WTC11 (cell line): Measurements from ENCODE around the gene RTN4RL1. TPM values are rescaled to one million over a fixed set of nuclear protein-coding genes. Genes with fewer than 3 reads are reported as not detected.

Experiments used
- ATAC-seq: fragments of 200-7000 bp; cut with Tn5 transposase; 2 replicates; pipeline ENCODE4 v1.10.0; 2021; ENCODE audit warnings: mild to moderate bottlenecking, moderate library complexity
- CTCF ChIA-PET: fragments of 300-600 bp; sonication (Branson Sonifier 250); formaldehyde crosslinking; loops from one replicate; lab custom pipeline; 2021; ENCODE audit warnings: antibody characterized with exemption; lab: Charles Lee
- POLR2A ChIA-PET: fragments of 350-600 bp; sonication (Branson Sonifier 250); formaldehyde crosslinking; loops from one replicate; lab custom pipeline; 2021; ENCODE audit warnings: antibody characterized with exemption; lab: Charles Lee
- DNase-seq: peaks from one replicate; pipeline ENCODE4 v3.0.0; 2021; ENCODE audit warnings: low spot score
- H3K27ac Mint-ChIP-seq: 2 replicates; pipeline ENCODE4 v1.8.0; 2021; ENCODE audit warnings: mixed read lengths
- H3K27me3 Mint-ChIP-seq: 2 replicates; pipeline ENCODE4 v1.8.0; 2021; ENCODE audit warnings: low read depth, mild to moderate bottlenecking, moderate library complexity, mixed read lengths
- H3K36me3 Mint-ChIP-seq: 2 replicates; pipeline ENCODE4 v1.8.0; 2021; ENCODE audit warnings: mixed read lengths
- H3K4me1 Mint-ChIP-seq: 2 replicates; pipeline ENCODE4 v1.8.0; 2022; ENCODE audit warnings: mixed read lengths
- H3K4me3 Mint-ChIP-seq: 2 replicates; pipeline ENCODE4 v1.8.0; 2021; ENCODE audit warnings: mild to moderate bottlenecking, moderate library complexity, mixed read lengths
- H3K9me3 Mint-ChIP-seq: 2 replicates; pipeline ENCODE4 v1.8.0; 2021; ENCODE audit warnings: mixed read lengths
- ATF1 ChIP-seq: sonication (generic); formaldehyde crosslinking; IDR thresholded peaks from 2 replicates; pipeline ENCODE4 v1.8.1; 2023; ENCODE audit warnings: mild to moderate bottlenecking, moderate library complexity, missing genetic modification reagents
- CDX4 ChIP-seq: fragments of 250-450 bp; sonication (Bioruptor Pico); IDR thresholded peaks from 2 replicates; pipeline ENCODE4 v1.9.0; 2021; ENCODE audit warnings: moderate library complexity, mild to moderate bottlenecking, inconsistent platforms, borderline replicate concordance
- CREM ChIP-seq: sonication (generic); formaldehyde crosslinking; IDR thresholded peaks from 2 replicates; pipeline ENCODE4 v1.8.1; 2022; ENCODE audit warnings: mild to moderate bottlenecking, missing genetic modification reagents, moderate library complexity
- E2F1 ChIP-seq: sonication (generic); formaldehyde crosslinking; IDR thresholded peaks from 2 replicates; pipeline ENCODE4 v1.8.0; 2022; ENCODE audit warnings: mild to moderate bottlenecking, missing genetic modification reagents
- FOXJ3 ChIP-seq: sonication (generic); formaldehyde crosslinking; IDR thresholded peaks from 2 replicates; pipeline ENCODE4 v1.9.0; 2021; ENCODE audit warnings: missing genetic modification reagents, mild to moderate bottlenecking, borderline replicate concordance
- FOXK1 ChIP-seq: sonication (generic); formaldehyde crosslinking; IDR thresholded peaks from 2 replicates; pipeline ENCODE4 v1.8.0; 2022; ENCODE audit warnings: mild to moderate bottlenecking, moderate library complexity, missing genetic modification reagents
- FOXP1 ChIP-seq: sonication (generic); formaldehyde crosslinking; IDR thresholded peaks from 2 replicates; pipeline ENCODE4 v1.8.0; 2022; ENCODE audit warnings: missing genetic modification reagents, mild to moderate bottlenecking, moderate library complexity, borderline replicate concordance
- IRF1 ChIP-seq: sonication (generic); formaldehyde crosslinking; IDR thresholded peaks from 2 replicates; pipeline ENCODE4 v1.8.0; 2023; ENCODE audit warnings: missing genetic modification reagents
- JAZF1 ChIP-seq: fragments of 250-450 bp; sonication (Bioruptor Pico); IDR thresholded peaks from 2 replicates; pipeline ENCODE4 v1.9.0; 2021; ENCODE audit warnings: moderate library complexity, mild to moderate bottlenecking, inconsistent platforms
- JUN ChIP-seq: sonication (generic); formaldehyde crosslinking; IDR thresholded peaks from 2 replicates; pipeline ENCODE4 v1.8.0; 2023; ENCODE audit warnings: mild to moderate bottlenecking, missing genetic modification reagents
- KAT7 ChIP-seq: sonication (generic); formaldehyde crosslinking; IDR thresholded peaks from 2 replicates; pipeline ENCODE4 v1.8.1; 2023; ENCODE audit warnings: missing genetic modification reagents, mild to moderate bottlenecking, borderline replicate concordance
- MLX ChIP-seq: sonication (generic); formaldehyde crosslinking; IDR thresholded peaks from 2 replicates; pipeline ENCODE4 v1.8.1; 2023; ENCODE audit warnings: mild to moderate bottlenecking, missing genetic modification reagents, moderate library complexity
- NFATC4 ChIP-seq: fragments of 250-450 bp; sonication (Bioruptor Pico); IDR thresholded peaks from 2 replicates; pipeline ENCODE4 v1.9.0; 2021; ENCODE audit warnings: mild to moderate bottlenecking
- NR3C1 ChIP-seq: sonication (generic); formaldehyde crosslinking; conservative IDR thresholded peaks from 2 replicates; pipeline ENCODE4 v1.8.1; 2023; ENCODE audit warnings: low read depth, mild to moderate bottlenecking, missing genetic modification reagents
- RELA ChIP-seq: sonication (generic); formaldehyde crosslinking; IDR thresholded peaks from 2 replicates; pipeline ENCODE4 v1.8.1; 2022; ENCODE audit warnings: missing genetic modification reagents, mild to moderate bottlenecking, borderline replicate concordance
- SP1 ChIP-seq: sonication (generic); formaldehyde crosslinking; conservative IDR thresholded peaks from 2 replicates; pipeline ENCODE4 v1.8.1; 2022; ENCODE audit warnings: missing genetic modification reagents
- STAT6 ChIP-seq: sonication (generic); formaldehyde crosslinking; conservative IDR thresholded peaks from 2 replicates; pipeline ENCODE4 v1.8.1; 2023; ENCODE audit warnings: mild to moderate bottlenecking, low read depth, missing genetic modification reagents, moderate library complexity
- TCF7 ChIP-seq: sonication (generic); formaldehyde crosslinking; IDR thresholded peaks from 2 replicates; pipeline ENCODE4 v1.8.0; 2022; ENCODE audit warnings: mild to moderate bottlenecking, low read depth, missing genetic modification reagents, moderate library complexity
- USF2 ChIP-seq: sonication (generic); formaldehyde crosslinking; IDR thresholded peaks from 2 replicates; pipeline ENCODE4 v1.8.1; 2023; ENCODE audit warnings: mild to moderate bottlenecking, missing genetic modification reagents, moderate library complexity
- ZBTB43 ChIP-seq: sonication (generic); formaldehyde crosslinking; IDR thresholded peaks from 2 replicates; pipeline ENCODE4 v1.8.1; 2023; ENCODE audit warnings: mild to moderate bottlenecking, missing genetic modification reagents
- ZNF263 ChIP-seq: sonication (generic); formaldehyde crosslinking; IDR thresholded peaks from 2 replicates; pipeline ENCODE4 v1.8.1; 2022; ENCODE audit warnings: low read depth, mild to moderate bottlenecking, moderate library complexity, missing genetic modification reagents
- ZNF423 ChIP-seq: fragments of 250-450 bp; sonication (Bioruptor Pico); IDR thresholded peaks from 2 replicates; pipeline ENCODE4 v2.1.2; 2022; ENCODE audit warnings: mild to moderate bottlenecking, moderate library complexity
- total RNA-seq: library from RNA; stranded (reverse); gene quantifications from 3 replicates; pipeline ENCODE4 v1.2.3, GENCODE V29; 2021

RTN4RL1 gene
- total RNA-seq, 1 experiment from 2014 or later = 0.72 TPM

GRCh38 chr17:1989135-1989534 lies 36.0 kb downstream of the RTN4RL1 start:
- no peak for ATAC-seq
- Mint-ChIP-seq H3K36me3 (no peaks in the 10 kb centered on the region), H3K9me3 (no peaks in the 10 kb centered on the region), H3K4me1 (peaks cover 10% of the 10 kb centered on the region), H3K27ac (no peak overlapping the region), H3K4me3 (no peak overlapping the region), H3K27me3 (no peaks in the 10 kb centered on the region; the same call in 1 of the 2 replicates)
- TF ChIP-seq FOXJ3 (CRISPR knock-in tag) = no peak
- no peak for TF ChIP-seq IRF1 (CRISPR knock-in tag)
- no peak for TF ChIP-seq ZNF423 (CRISPR knock-in tag)
- TF ChIP-seq MLX (CRISPR knock-in tag) = no peak
- TF ChIP-seq KAT7 (CRISPR knock-in tag) = no peak
- no peak for TF ChIP-seq JUN (CRISPR knock-in tag)
- TF ChIP-seq JAZF1 = no peak
- TF ChIP-seq CREM (CRISPR knock-in tag) = no peak
- no peak for TF ChIP-seq CDX4 (CRISPR knock-in tag)
- no peak for TF ChIP-seq ATF1 (CRISPR knock-in tag)
- no peak for TF ChIP-seq FOXP1 (CRISPR knock-in tag)
- no peak for TF ChIP-seq NR3C1 (CRISPR knock-in tag)
- no peak for TF ChIP-seq FOXK1
- no peak for TF ChIP-seq ZNF263 (CRISPR knock-in tag)
- no peak for TF ChIP-seq ZBTB43 (CRISPR knock-in tag)
- DNase-seq = no peak
- ChIA-PET POLR2A (interaction anchor here (0.7 kb wide), 1 partner anchor 35 kb away, joined by 4 read pairs; no protein-coding TSS in a partner anchor), CTCF (no interaction called here)

- ATAC-seq = no peak
- POLR2A ChIA-PET = no interaction called here
These were observed 38.2 kb downstream of the RTN4RL1 start for GRCh38 chr17:1986783-1987451.

GRCh38 chr17:1985686-1986085 lies 39.4 kb downstream of the RTN4RL1 start:
- POLR2A ChIA-PET = interaction anchor here (0.6 kb wide), 1 partner anchor 133 kb away, joined by 4 read pairs; no protein-coding TSS in a partner anchor
- DNase-seq (peak; percentile 75), ATAC-seq (peak; percentile 94)
- no peaks in the 10 kb centered on the region for H3K9me3 Mint-ChIP-seq
- H3K36me3 Mint-ChIP-seq = no peaks in the 10 kb centered on the region
- H3K27me3 Mint-ChIP-seq = no peaks in the 10 kb centered on the region; the same call in 1 of the 2 replicates
- CTCF ChIA-PET = no interaction called here
- H3K27ac Mint-ChIP-seq = no peak overlapping the region
- no peak overlapping the region for H3K4me3 Mint-ChIP-seq
- peaks cover 10% of the 10 kb centered on the region for H3K4me1 Mint-ChIP-seq
- TF ChIP-seq NFATC4 (no peak), STAT6 (no peak), E2F1 (CRISPR knock-in tag) (no peak), ATF1 (CRISPR knock-in tag) (no peak), SP1 (no peak), RELA (CRISPR knock-in tag) (no peak)

More at GRCh38 chr17:1986783-1987451, 38.2 kb downstream of the RTN4RL1 start:
- DNase-seq = no peak
- Mint-ChIP-seq H3K27ac (no peak overlapping the region), H3K36me3 (no peaks in the 10 kb centered on the region), H3K9me3 (no peaks in the 10 kb centered on the region), H3K4me3 (no peak overlapping the region), H3K27me3 (no peaks in the 10 kb centered on the region; the same call in 1 of the 2 replicates), H3K4me1 (peaks cover 10% of the 10 kb centered on the region)
- CTCF ChIA-PET = interaction anchor here (0.7 kb wide), 1 partner anchor 9 kb away, joined by 5 read pairs; no protein-coding TSS in a partner anchor
- TF ChIP-seq TCF7 (CRISPR knock-in tag) = no peak
- TF ChIP-seq USF2 (CRISPR knock-in tag) = no peak
